Epithelial cell of proximal tubule (primary cell): Measurements from ENCODE around the gene CTIF. TPM values are rescaled to one million over a fixed set of nuclear protein-coding genes. Genes with fewer than 3 reads are reported as not detected.

ENCODE experiments used
- DNase-seq: peaks from one replicate; pipeline ENCODE4 v3.0.0-alpha.2; 2011; ENCODE audit warnings: low read depth
- H3K4me3 ChIP-seq: 2 replicates; pipeline ENCODE4 v1.5.1; 2011; ENCODE audit warnings: low read depth, mild to moderate bottlenecking, low read length
- total RNA-seq: library from RNA; depleted of rRNA; stranded (reverse); fragments of >200 nt; gene quantifications from 2 replicates; pipeline ENCODE4 v1.2.3, GENCODE V29; 2015
- TF ChIP-seq, protein P1 (sequence below): conservative IDR thresholded peaks from 2 replicates; pipeline ENCODE4 v1.5.1; 2012; ENCODE audit warnings: low read depth, mild to moderate bottlenecking, low read length

Gene CTIF
- total RNA-seq, 1 donor from 2014 or later: 12.9 TPM

DNA sequence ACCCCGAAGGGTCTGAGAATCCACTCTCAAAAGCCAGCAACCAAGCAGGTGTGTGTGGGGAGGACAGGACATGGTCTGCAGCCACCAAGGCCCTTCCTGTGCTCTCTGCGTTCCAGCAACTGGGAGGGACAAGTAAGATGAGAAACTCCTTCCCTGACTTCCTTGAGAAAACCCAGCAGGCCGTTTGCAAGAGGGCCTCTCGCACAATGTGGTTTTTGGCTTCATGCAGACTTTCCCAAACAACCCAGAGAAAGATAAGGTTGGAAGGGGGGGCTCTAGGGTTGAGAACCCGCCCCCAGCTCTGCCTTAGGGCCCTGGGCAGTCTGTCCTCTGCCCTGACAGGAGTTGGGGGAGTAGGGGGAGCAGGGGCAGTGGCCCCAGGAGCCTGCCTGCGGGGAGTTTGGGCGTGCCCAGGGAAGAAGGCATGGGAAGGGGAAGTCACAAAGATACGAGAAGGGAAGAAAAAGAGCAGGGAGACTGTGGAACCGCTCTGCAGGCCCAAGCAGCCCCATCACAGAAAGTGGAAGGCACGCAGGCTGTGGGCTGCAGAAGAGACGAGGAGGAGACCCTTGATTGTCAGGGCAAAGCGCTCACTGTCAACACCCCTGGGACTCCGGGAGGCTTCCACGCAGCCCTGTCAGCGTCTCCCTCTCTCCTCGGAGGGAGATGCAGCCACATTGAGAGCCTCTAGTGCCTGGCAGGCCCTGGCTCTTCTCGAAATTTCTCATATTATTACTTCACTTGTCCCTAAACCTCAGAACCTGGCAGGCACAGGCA is 312.2 kb downstream of the CTIF start:
- H3K4me3 ChIP-seq: no peak overlapping the region
- TF ChIP-seq, protein P1, sequence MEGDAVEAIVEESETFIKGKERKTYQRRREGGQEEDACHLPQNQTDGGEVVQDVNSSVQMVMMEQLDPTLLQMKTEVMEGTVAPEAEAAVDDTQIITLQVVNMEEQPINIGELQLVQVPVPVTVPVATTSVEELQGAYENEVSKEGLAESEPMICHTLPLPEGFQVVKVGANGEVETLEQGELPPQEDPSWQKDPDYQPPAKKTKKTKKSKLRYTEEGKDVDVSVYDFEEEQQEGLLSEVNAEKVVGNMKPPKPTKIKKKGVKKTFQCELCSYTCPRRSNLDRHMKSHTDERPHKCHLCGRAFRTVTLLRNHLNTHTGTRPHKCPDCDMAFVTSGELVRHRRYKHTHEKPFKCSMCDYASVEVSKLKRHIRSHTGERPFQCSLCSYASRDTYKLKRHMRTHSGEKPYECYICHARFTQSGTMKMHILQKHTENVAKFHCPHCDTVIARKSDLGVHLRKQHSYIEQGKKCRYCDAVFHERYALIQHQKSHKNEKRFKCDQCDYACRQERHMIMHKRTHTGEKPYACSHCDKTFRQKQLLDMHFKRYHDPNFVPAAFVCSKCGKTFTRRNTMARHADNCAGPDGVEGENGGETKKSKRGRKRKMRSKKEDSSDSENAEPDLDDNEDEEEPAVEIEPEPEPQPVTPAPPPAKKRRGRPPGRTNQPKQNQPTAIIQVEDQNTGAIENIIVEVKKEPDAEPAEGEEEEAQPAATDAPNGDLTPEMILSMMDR: no peak
- no peak for DNase-seq

DNA sequence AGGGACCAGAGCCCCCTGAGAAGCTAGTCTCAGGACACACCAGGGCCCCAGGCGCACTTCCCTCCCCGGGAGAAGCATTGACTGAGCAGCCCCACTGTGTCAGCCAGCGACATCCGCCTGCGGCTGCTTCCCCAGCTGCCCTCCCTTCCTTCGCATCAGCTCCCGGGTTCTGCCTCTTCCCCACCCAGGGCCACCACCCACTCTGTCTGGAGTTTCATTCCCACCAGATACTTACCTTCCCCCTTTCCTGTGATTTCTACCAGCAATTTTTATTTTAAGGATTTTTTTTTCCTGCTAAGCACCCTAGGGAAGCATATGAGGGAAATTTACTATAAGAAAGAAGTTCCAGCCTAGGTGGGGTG is 312.7 kb downstream of the CTIF start:
- no peak overlapping the region for H3K4me3 ChIP-seq
- TF ChIP-seq, protein P1: no peak
- DNase-seq: no peak

DNA sequence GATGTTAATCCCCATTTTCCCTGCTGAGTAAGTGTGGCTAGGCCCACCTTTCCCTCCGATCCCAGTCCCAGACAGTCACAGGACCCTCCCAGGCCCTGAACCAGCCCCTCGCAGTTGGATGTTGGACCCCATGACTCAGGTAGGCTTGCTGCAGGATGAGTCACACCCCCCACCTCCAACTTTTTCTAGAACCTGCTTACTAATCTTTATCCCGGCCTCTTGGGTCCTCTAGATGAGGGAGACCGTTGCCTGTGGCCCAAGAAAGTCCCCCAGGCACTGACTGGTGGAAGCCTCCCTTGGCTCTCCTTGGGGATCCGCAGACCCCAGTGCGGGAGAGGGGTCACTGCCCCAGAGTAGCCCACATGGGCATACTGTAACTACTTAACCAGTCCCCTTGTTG is 313.5 kb downstream of the CTIF start:
- TF ChIP-seq, protein P1: no peak
- no peak overlapping the region for H3K4me3 ChIP-seq
- DNase-seq: no peak

DNA sequence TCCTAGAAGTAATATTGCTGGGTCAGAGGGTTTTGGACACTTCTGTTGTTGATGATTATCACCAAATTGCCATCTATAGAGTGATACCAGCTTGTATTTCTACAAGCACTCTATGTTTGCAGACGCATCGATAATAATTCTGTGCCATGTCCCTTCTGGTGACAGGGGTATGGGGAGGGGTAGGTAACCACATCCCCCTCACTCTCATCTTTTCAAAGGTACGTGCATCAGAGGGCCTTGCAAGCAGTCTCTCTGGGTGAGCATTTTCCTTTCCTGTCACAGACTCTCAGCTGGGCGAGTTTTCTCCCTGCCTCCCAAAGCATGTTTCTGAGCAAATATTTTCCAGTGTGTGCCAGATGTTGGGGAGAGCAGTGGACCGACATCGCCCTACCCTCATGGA is 314.0 kb downstream of the CTIF start:
- TF ChIP-seq, protein P1: no peak
- H3K4me3 ChIP-seq: no peak overlapping the region
- DNase-seq: no peak

DNA sequence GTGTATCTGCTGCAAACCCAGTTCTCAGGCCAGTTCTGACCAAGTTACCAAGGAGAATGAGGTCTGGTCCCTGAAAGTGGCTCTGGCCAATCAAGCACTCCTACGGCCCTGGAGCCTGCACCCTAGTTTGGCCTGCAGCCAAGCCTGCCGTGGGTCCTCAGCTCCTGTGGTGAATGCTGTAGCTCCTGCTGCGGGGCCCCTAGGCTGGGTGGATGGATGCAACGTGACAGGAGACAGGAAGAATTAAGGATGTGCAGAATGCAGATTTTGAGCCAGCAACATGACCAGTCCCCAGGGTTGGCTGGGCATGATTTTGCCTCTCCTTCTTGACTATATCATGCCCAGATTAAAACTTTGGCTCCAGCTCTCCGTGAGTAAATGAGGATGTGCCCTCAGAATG is 314.8 kb downstream of the CTIF start:
- DNase-seq: no peak
- no peak overlapping the region for H3K4me3 ChIP-seq
- TF ChIP-seq, protein P1: no peak

DNA sequence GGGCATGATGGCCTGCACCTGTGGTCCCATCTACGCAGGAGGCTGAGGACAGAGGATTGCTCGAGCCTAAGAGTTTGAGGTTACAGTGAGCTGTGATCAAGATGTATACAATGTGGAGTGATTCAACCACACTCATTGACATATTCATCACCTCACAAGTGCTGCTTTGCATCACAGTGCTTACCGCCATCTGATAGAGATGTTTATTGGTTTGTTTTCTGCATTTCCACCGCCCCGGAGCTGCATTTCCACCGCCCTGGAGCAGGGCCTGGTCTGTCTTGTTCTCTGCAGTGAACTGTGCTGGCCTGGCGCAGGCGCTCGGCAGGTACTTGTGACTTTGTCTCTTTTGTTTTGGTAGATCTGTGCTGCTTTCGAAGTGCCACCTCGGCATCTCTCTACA is 315.9 kb downstream of the CTIF start:
- TF ChIP-seq, protein P1: no peak

More for the DNA sequence above, 315.9 kb downstream of the CTIF start:
- no peak for DNase-seq
- H3K4me3 ChIP-seq: no peak overlapping the region
